ENCODE data around the gene CCNY. TPM values are rescaled to one million over a fixed set of nuclear protein-coding genes. Genes with fewer than 3 reads are reported as not detected.

Gene CCNY
- total RNA-seq, 1 donor from 2014 or later, result 41.3 TPM

GRCh38 chr10:35392482-35393228 is 56.3 kb downstream of the CCNY start:
- no peak for DNase-seq (ENCODE audit: low read depth)
- TF ChIP-seq, protein P1, sequence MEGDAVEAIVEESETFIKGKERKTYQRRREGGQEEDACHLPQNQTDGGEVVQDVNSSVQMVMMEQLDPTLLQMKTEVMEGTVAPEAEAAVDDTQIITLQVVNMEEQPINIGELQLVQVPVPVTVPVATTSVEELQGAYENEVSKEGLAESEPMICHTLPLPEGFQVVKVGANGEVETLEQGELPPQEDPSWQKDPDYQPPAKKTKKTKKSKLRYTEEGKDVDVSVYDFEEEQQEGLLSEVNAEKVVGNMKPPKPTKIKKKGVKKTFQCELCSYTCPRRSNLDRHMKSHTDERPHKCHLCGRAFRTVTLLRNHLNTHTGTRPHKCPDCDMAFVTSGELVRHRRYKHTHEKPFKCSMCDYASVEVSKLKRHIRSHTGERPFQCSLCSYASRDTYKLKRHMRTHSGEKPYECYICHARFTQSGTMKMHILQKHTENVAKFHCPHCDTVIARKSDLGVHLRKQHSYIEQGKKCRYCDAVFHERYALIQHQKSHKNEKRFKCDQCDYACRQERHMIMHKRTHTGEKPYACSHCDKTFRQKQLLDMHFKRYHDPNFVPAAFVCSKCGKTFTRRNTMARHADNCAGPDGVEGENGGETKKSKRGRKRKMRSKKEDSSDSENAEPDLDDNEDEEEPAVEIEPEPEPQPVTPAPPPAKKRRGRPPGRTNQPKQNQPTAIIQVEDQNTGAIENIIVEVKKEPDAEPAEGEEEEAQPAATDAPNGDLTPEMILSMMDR (IDR thresholded peaks at IDR 0.05; ENCODE audit: insufficient read depth, low read length, poor library complexity, severe bottlenecking), result no peak
- no peaks in the 10 kb centered on the region for H3K27me3 ChIP-seq (ENCODE audit: control insufficient read depth, insufficient read depth, low read length)
- no peaks in the 10 kb centered on the region for H3K36me3 ChIP-seq (ENCODE audit: control insufficient read depth, insufficient read depth, low read length)
- no peak overlapping the region for H3K4me3 ChIP-seq (ENCODE audit: low read depth, low read length)

DNA sequence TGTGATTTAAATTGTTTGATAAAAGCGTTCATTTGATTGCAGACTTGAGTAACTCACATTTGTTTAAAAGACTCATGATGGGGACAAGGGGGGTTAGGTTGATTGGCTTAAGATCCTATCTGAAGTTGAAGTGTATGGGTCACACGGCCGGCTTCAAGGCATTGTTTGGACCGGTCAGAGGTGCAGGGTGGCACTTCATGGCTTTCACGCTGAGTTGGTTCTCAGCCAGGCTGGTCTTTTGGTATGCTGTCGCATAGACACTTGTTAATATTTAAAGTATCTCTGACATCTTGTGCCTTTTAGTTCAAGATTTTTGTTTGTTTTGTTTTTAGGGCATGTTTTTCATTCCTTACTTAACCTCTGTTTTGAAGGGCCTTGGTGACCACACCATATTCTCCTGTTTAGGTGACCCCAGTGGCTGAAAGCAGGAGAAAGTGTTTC is 58.1 kb downstream of the CCNY start:
- H3K4me3 ChIP-seq (ENCODE audit: low read depth, low read length), result no peak overlapping the region
- H3K27me3 ChIP-seq (ENCODE audit: control insufficient read depth, insufficient read depth, low read length), result no peaks in the 10 kb centered on the region
- TF ChIP-seq, protein P1 (IDR thresholded peaks at IDR 0.05; ENCODE audit: insufficient read depth, low read length, poor library complexity, severe bottlenecking), result no peak
- no peaks in the 10 kb centered on the region for H3K36me3 ChIP-seq (ENCODE audit: control insufficient read depth, insufficient read depth, low read length)
- DNase-seq (ENCODE audit: low read depth), result no peak

GRCh38 chr10:35394934-35395333 is 58.6 kb downstream of the CCNY start:
- TF ChIP-seq, protein P1 (IDR thresholded peaks at IDR 0.05; ENCODE audit: insufficient read depth, low read length, poor library complexity, severe bottlenecking), result no peak
- no peak for DNase-seq (ENCODE audit: low read depth)
- no peaks in the 10 kb centered on the region for H3K27me3 ChIP-seq (ENCODE audit: control insufficient read depth, insufficient read depth, low read length)
- H3K36me3 ChIP-seq (ENCODE audit: control insufficient read depth, insufficient read depth, low read length), result no peaks in the 10 kb centered on the region
- no peak overlapping the region for H3K4me3 ChIP-seq (ENCODE audit: low read depth, low read length)

GRCh38 chr10:35396560-35397434 is 60.5 kb downstream of the CCNY start:
- TF ChIP-seq, protein P1 (IDR thresholded peaks at IDR 0.05; ENCODE audit: insufficient read depth, low read length, poor library complexity, severe bottlenecking), result no peak
- no peaks in the 10 kb centered on the region for H3K36me3 ChIP-seq (ENCODE audit: control insufficient read depth, insufficient read depth, low read length)
- no peak overlapping the region for H3K4me3 ChIP-seq (ENCODE audit: low read depth, low read length)
- H3K27me3 ChIP-seq (ENCODE audit: control insufficient read depth, insufficient read depth, low read length), result no peaks in the 10 kb centered on the region
- DNase-seq (ENCODE audit: low read depth), result no peak

DNA sequence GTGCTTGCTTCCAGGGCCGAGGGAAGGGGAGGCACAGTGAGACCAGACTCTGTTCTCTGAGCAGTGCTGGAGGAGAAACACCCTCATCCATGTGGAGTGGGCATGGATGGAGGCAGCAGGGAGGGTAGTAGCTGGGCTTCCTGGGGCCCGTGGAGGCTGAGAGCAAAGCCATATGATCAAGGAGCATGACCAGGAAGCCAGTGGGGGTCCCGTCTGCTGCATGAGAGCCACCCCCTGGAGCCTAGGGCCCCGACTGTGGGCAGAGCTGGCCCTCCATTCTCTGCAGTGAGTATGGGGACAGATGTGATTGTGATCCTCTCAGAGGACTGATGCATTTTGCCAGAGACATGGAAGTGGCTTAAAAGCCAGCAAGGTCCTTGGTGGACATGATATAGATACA is 61.6 kb downstream of the CCNY start:
- TF ChIP-seq, protein P1 (IDR thresholded peaks at IDR 0.05; ENCODE audit: insufficient read depth, low read length, poor library complexity, severe bottlenecking), result no peak
- H3K4me3 ChIP-seq (ENCODE audit: low read depth, low read length), result no peak overlapping the region
- no peaks in the 10 kb centered on the region for H3K27me3 ChIP-seq (ENCODE audit: control insufficient read depth, insufficient read depth, low read length)
- DNase-seq (ENCODE audit: low read depth), result no peak
- H3K36me3 ChIP-seq (ENCODE audit: control insufficient read depth, insufficient read depth, low read length), result no peaks in the 10 kb centered on the region

Data from kidney epithelial cell (primary cell).